B cell (primary cell): Measurements from ENCODE around the gene LRRC8E. TPM values are rescaled to one million over a fixed set of nuclear protein-coding genes. Genes with fewer than 3 reads are reported as not detected.

ENCODE experiments used
- ATAC-seq: fragments of 200-7000 bp; cut with Tn5 transposase; one replicate; pipeline ENCODE4 v1.10.0; 2021; ENCODE audit warnings: low read depth, mild to moderate bottlenecking, moderate number of reproducible peaks, moderate library complexity
- CTCF ChIA-PET: fragments of 350-600 bp; sonication (Branson Sonifier 250); formaldehyde crosslinking; loops from one replicate; lab custom pipeline; 2021; ENCODE audit warnings: antibody characterized with exemption, inconsistent platforms; lab: Charles Lee
- POLR2A ChIA-PET: fragments of 350-600 bp; sonication (Branson Sonifier 250); formaldehyde crosslinking; loops from one replicate; lab custom pipeline; 2021; ENCODE audit warnings: antibody characterized with exemption; lab: Charles Lee
- DNase-seq: peaks from one replicate; pipeline ENCODE4 v3.0.0; 2013
- H2AFZ ChIP-seq: 2 replicates; pipeline ENCODE4 v1.6.1; 2012; ENCODE audit warnings: mild to moderate bottlenecking, low read depth, low read length; ENCODE audit not compliant: insufficient read depth, poor library complexity, severe bottlenecking
- H3K27ac ChIP-seq, 2 donors: 1 replicate in 1 of 2; 2 replicates in 1 of 2; pipeline ENCODE4 v1.5.1; 2012 to 2013; ENCODE audit warnings: low read length in 2 of 2, mild to moderate bottlenecking in 2 of 2, moderate library complexity in 1 of 2
- H3K27me3 ChIP-seq, 4 experiments: fragments of 200-600 bp in 1 of 4; sonication (generic) in 1 of 4; replicated peaks in 1 of 4; 1 replicate in 2 of 4; 2 replicates in 2 of 4; pipeline versions ENCODE4 v1.6.1 to v1.7.0; 2013 to 2016; ENCODE audit warnings: low read length in 3 of 4, mild to moderate bottlenecking in 2 of 4, mixed read lengths in 1 of 4, moderate library complexity in 1 of 4; ENCODE audit not compliant: insufficient read depth in 4 of 4, control insufficient read depth in 3 of 4; ENCODE audit errors: control extremely low read depth in 1 of 4
- H3K36me3 ChIP-seq, 2 experiments: replicated peaks in 1 of 2; 1 replicate in 1 of 2; 2 replicates in 1 of 2; pipeline versions ENCODE4 v1.6.1 to v1.7.1; 2013; ENCODE audit warnings: low read length in 1 of 2; ENCODE audit not compliant: insufficient read depth in 2 of 2, control insufficient read depth in 1 of 2; ENCODE audit errors: control extremely low read depth in 1 of 2, extremely low read depth in 1 of 2
- H3K4me1 ChIP-seq, 2 donors: fragments of 200-600 bp in 1 of 2; sonication (generic) in 1 of 2; 1 replicate in 1 of 2; 2 replicates in 1 of 2; pipeline versions ENCODE4 v1.5.1 to v1.6.1; 2013 to 2017; ENCODE audit warnings: low read length in 2 of 2; ENCODE audit not compliant: control insufficient read depth in 2 of 2, insufficient read depth in 2 of 2
- H3K4me2 ChIP-seq: replicated peaks from 2 replicates; pipeline ENCODE3; 2012; ENCODE audit warnings: mild to moderate bottlenecking, low read depth, low read length; ENCODE audit not compliant: poor library complexity, severe bottlenecking
- H3K4me3 ChIP-seq, 5 experiments: fragments of 200-600 bp in 1 of 5; sonication (generic) in 1 of 5; 1 replicate in 3 of 5; 2 replicates in 2 of 5; pipeline versions ENCODE4 v1.5.1 to v1.7.0; 2011 to 2016; ENCODE audit warnings: low read length in 4 of 5, mild to moderate bottlenecking in 4 of 5, low read depth in 2 of 5, control low read depth in 1 of 5, moderate library complexity in 1 of 5; ENCODE audit not compliant: insufficient read depth in 1 of 5; ENCODE audit errors: control extremely low read depth in 1 of 5, extremely low read depth in 1 of 5
- H3K79me2 ChIP-seq: fragments of 200-600 bp; sonication (generic); one replicate; pipeline ENCODE4 v1.6.0; 2016; ENCODE audit warnings: low read length; ENCODE audit not compliant: control insufficient read depth, insufficient read depth
- H3K9ac ChIP-seq: fragments of 200-600 bp; sonication (generic); 2 replicates; pipeline ENCODE4 v1.6.1; 2017; ENCODE audit warnings: mild to moderate bottlenecking, low read length, moderate library complexity
- H3K9me3 ChIP-seq, 3 donors: one replicate each; pipeline versions ENCODE4 v1.6.1 to v1.7.1; 2013; ENCODE audit warnings: low read length in 2 of 3; ENCODE audit not compliant: control insufficient read depth in 2 of 3, insufficient read depth in 1 of 3; ENCODE audit errors: control extremely low read depth in 1 of 3
- H4K20me1 ChIP-seq: 2 replicates; pipeline ENCODE4 v1.6.0; 2012; ENCODE audit warnings: mild to moderate bottlenecking, low read length; ENCODE audit not compliant: insufficient read depth, control insufficient read depth, poor library complexity, severe bottlenecking
- H3K27ac Mint-ChIP-seq: one replicate; pipeline ENCODE4 v1.8.0; 2021; ENCODE audit warnings: mixed read lengths
- H3K27me3 Mint-ChIP-seq: one replicate; pipeline ENCODE4 v1.8.0; 2021; ENCODE audit warnings: mixed read lengths
- H3K4me1 Mint-ChIP-seq: one replicate; pipeline ENCODE4 v1.8.0; 2021; ENCODE audit warnings: mixed read lengths
- H3K4me3 Mint-ChIP-seq: one replicate; pipeline ENCODE4 v1.8.0; 2021; ENCODE audit warnings: mixed read lengths
- H3K9me3 Mint-ChIP-seq: one replicate; pipeline ENCODE4 v1.8.0; 2022; ENCODE audit warnings: mixed read lengths; ENCODE audit not compliant: insufficient read depth
- EZH2 ChIP-seq: IDR thresholded peaks from 2 replicates; pipeline ENCODE4 v1.6.1; 2012; ENCODE audit warnings: borderline replicate concordance, low read depth, mild to moderate bottlenecking, moderate library complexity, low read length; ENCODE audit not compliant: insufficient read depth, poor library complexity, severe bottlenecking
- WGBS: methylation state at CpG from one replicate; pipeline ENCODE4 v1.1.5; 2013; ENCODE audit warnings: missing lambda C conversion rate; ENCODE audit not compliant: insufficient coverage; 5-methylcytosine and 5-hydroxymethylcytosine counted together
- intact Hi-C: fragments of 100-400 bp; cut with micrococcal nuclease; formaldehyde crosslinking; loops from one replicate; pipeline ENCODE4 v1.10.0; 2022
- polyA plus RNA-seq: library from polyadenylated mRNA; depleted of rRNA; stranded (reverse); fragments of >200 nt; gene quantifications from 2 replicates; pipeline ENCODE4 v1.2.3, GENCODE V29; 2012
- total RNA-seq, 2 donors: library from RNA; stranded (reverse); fragments of 120-200 nt in 1 of 2; gene quantifications; 1 replicate in 1 of 2; 2 replicates in 1 of 2; pipeline versions ENCODE4 v1.2.3 to v1.2.4, GENCODE V29; 2013 to 2022
- TF ChIP-seq, protein P1 (sequence below): fragments of 200-600 bp; IDR thresholded peaks from one replicate; pipeline ENCODE4 v1.8.0; 2022; ENCODE audit warnings: antibody characterized with exemption, mild to moderate bottlenecking

Gene LRRC8E
- total and polyA plus RNA-seq, 2 donors (not counting 1 experiment from before 2014, with no cell fraction given) = not detected

GRCh38 chr19:7923295-7924191 lies 35.2 kb downstream of the LRRC8E start:
- CTCF ChIA-PET = interaction anchor here (1.0 to 1.5 kb wide), 5 partner anchors 18 to 355 kb away, joined by 3 to 5 read pairs (median 5); no protein-coding TSS in a partner anchor
- DNase-seq = no peak
- peaks cover 0 to 13% of the 10 kb centered on the region in 2 experiments for H3K36me3 ChIP-seq
- H3K4me3 ChIP-seq = no peak overlapping the region
- ATAC-seq = no peak
- no peak overlapping the region for H3K4me2 ChIP-seq
- H3K4me1 Mint-ChIP-seq = peaks cover 38% of the 10 kb centered on the region
- no peak overlapping the region for H2AFZ ChIP-seq
- H3K9me3 Mint-ChIP-seq = no peaks in the 10 kb centered on the region
- H3K9ac ChIP-seq = no peak overlapping the region
- peaks cover 8% of the 10 kb centered on the region for H3K27me3 Mint-ChIP-seq
- POLR2A ChIA-PET = interaction anchor here (1.8 kb wide), 1 partner anchor 20 kb away, joined by 4 read pairs; the partner anchor contains the start of gene TIMM44
- 92% methylated on average over 18 of the region's 31 CpGs for WGBS
- peaks cover 35 to 41% of the 10 kb centered on the region in 2 donors for H3K4me1 ChIP-seq
- H3K27ac Mint-ChIP-seq = no peak overlapping the region
- TF ChIP-seq, protein P1, sequence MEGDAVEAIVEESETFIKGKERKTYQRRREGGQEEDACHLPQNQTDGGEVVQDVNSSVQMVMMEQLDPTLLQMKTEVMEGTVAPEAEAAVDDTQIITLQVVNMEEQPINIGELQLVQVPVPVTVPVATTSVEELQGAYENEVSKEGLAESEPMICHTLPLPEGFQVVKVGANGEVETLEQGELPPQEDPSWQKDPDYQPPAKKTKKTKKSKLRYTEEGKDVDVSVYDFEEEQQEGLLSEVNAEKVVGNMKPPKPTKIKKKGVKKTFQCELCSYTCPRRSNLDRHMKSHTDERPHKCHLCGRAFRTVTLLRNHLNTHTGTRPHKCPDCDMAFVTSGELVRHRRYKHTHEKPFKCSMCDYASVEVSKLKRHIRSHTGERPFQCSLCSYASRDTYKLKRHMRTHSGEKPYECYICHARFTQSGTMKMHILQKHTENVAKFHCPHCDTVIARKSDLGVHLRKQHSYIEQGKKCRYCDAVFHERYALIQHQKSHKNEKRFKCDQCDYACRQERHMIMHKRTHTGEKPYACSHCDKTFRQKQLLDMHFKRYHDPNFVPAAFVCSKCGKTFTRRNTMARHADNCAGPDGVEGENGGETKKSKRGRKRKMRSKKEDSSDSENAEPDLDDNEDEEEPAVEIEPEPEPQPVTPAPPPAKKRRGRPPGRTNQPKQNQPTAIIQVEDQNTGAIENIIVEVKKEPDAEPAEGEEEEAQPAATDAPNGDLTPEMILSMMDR = no peak
- no peak for TF ChIP-seq EZH2
- H3K27ac ChIP-seq = no peak overlapping the region
- peaks cover 5% of the 10 kb centered on the region for H3K79me2 ChIP-seq
- peaks cover 48% of the 10 kb centered on the region for H4K20me1 ChIP-seq
- peaks cover 0 to 11% (median 0%) of the 10 kb centered on the region in 3 donors for H3K9me3 ChIP-seq
- intact Hi-C loops = no loop called here
- H3K4me3 Mint-ChIP-seq = peak overlapping the region; percentile 29
- H3K27me3 ChIP-seq = peaks cover 0 to 12% (median 8%) of the 10 kb centered on the region in 4 experiments
